Epidermal melanocyte (primary cell): Measurements from ENCODE around the gene ARMC6.

Source experiments
- DNase-seq: peaks from one replicate; pipeline ENCODE4 v3.0.0; 2011; ENCODE audit warnings: low spot score; ENCODE audit not compliant: insufficient read length

Gene ARMC6

GRCh38 chr19:19054315-19054938 lies 21.0 kb downstream of the ARMC6 start:
- no peak for DNase-seq

GRCh38 chr19:19054939-19055440 lies 21.6 kb downstream of the ARMC6 start:
- no peak for DNase-seq

GRCh38 chr19:19055701-19056100 lies 22.3 kb downstream of the ARMC6 start:
- DNase-seq = no peak

- DNase-seq = no peak
Observed at GRCh38 chr19:19056636-19057275, 23.4 kb downstream of the ARMC6 start.

- DNase-seq = no peak
Observed at GRCh38 chr19:19057317-19057716, 23.9 kb downstream of the ARMC6 start.

GRCh38 chr19:19057720-19058119 lies 24.3 kb downstream of the ARMC6 start:
- no peak for DNase-seq

- no peak for DNase-seq
Observed at GRCh38 chr19:19059018-19059836, 25.8 kb downstream of the ARMC6 start.

- DNase-seq = no peak
Observed at GRCh38 chr19:19059837-19060611, 26.6 kb downstream of the ARMC6 start.

- DNase-seq = no peak
Observed at GRCh38 chr19:19061506-19061905, 28.1 kb downstream of the ARMC6 start.

GRCh38 chr19:19062454-19063182 lies 29.2 kb downstream of the ARMC6 start:
- DNase-seq = no peak

GRCh38 chr19:19063183-19064097 lies 30.0 kb downstream of the ARMC6 start, which contains the start of gene SLC25A42:
SLC25A42 (plus strand) TSS chr19:19063994; CDS start chr19:19096125, 32,131 bp downstream.
- peak; percentile 100 for DNase-seq

GRCh38 chr19:19064098-19064722 lies 30.8 kb downstream of the ARMC6 start:
- peak; percentile 40 for DNase-seq

- DNase-seq = no peak
Observed at GRCh38 chr19:19064811-19065745, 31.7 kb downstream of the ARMC6 start.

GRCh38 chr19:19067276-19068072 lies 34.1 kb downstream of the ARMC6 start:
- DNase-seq = no peak

- DNase-seq = no peak
Observed at GRCh38 chr19:19068659-19069654, 35.6 kb downstream of the ARMC6 start.

- DNase-seq = no peak
Observed at GRCh38 chr19:19071897-19072296, 38.5 kb downstream of the ARMC6 start.
